Mesendoderm (in vitro differentiated cells): ENCODE results near the gene QPCTL.

Experiments
- DNase-seq: peaks from one replicate; pipeline ENCODE4 v3.0.0; 2013
- H2AK5ac ChIP-seq: 2 replicates; pipeline ENCODE4 v1.6.1; 2013; ENCODE audit warnings: low read length, inconsistent platforms
- H2BK120ac ChIP-seq: 2 replicates; pipeline ENCODE4 v1.6.1; 2013; ENCODE audit warnings: low read depth, mild to moderate bottlenecking, low read length, moderate library complexity, mixed read lengths
- H2BK15ac ChIP-seq: replicated peaks from 2 replicates; pipeline ENCODE4 v1.6.1; 2013; ENCODE audit warnings: low read depth, mild to moderate bottlenecking, moderate library complexity
- H2BK5ac ChIP-seq: 2 replicates; pipeline ENCODE4 v1.6.1; 2013; ENCODE audit warnings: low read length, inconsistent platforms
- H3K18ac ChIP-seq: 2 replicates; pipeline ENCODE4 v1.6.1; 2013; ENCODE audit warnings: mild to moderate bottlenecking, low read length, mixed read lengths
- H3K23ac ChIP-seq: one replicate; pipeline ENCODE4 v1.6.1; 2013; ENCODE audit warnings: low read length
- H3K27ac ChIP-seq: 2 replicates; pipeline ENCODE4 v1.5.1; 2013; ENCODE audit warnings: low read depth, mild to moderate bottlenecking, inconsistent platforms, low read length, moderate library complexity
- H3K27me3 ChIP-seq: 2 replicates; pipeline ENCODE4 v1.6.1; 2013; ENCODE audit warnings: low read length, control low read depth, mild to moderate bottlenecking, inconsistent platforms; ENCODE audit not compliant: insufficient read depth, poor library complexity
- H3K36me3 ChIP-seq: 2 replicates; pipeline ENCODE4 v1.6.1; 2013; ENCODE audit warnings: low read length, inconsistent platforms; ENCODE audit not compliant: control insufficient read depth, insufficient read depth
- H3K4ac ChIP-seq: one replicate; pipeline ENCODE4 v1.6.1; 2013; ENCODE audit warnings: low read depth, mild to moderate bottlenecking, low read length, moderate library complexity
- H3K4me1 ChIP-seq: 2 replicates; pipeline ENCODE4 v1.6.1; 2013; ENCODE audit warnings: low read depth, low read length, inconsistent platforms; ENCODE audit not compliant: control insufficient read depth
- H3K4me2 ChIP-seq: 2 replicates; pipeline ENCODE4 v1.6.1; 2013; ENCODE audit warnings: low read length
- H3K4me3 ChIP-seq: 2 replicates; pipeline ENCODE4 v1.5.1; 2013; ENCODE audit warnings: mild to moderate bottlenecking, low read length
- H3K56ac ChIP-seq: one replicate; pipeline ENCODE4 v1.6.1; 2013; ENCODE audit warnings: low read length
- H3K79me1 ChIP-seq: 2 replicates; pipeline ENCODE4 v1.6.1; 2013; ENCODE audit warnings: low read length, inconsistent platforms
- H3K79me2 ChIP-seq: 2 replicates; pipeline ENCODE4 v1.6.1; 2013; ENCODE audit warnings: mild to moderate bottlenecking, low read length; ENCODE audit not compliant: control insufficient read depth, insufficient read depth
- H3K9ac ChIP-seq: 2 replicates; pipeline ENCODE4 v1.6.1; 2013; ENCODE audit warnings: low read length, inconsistent platforms
- H4K5ac ChIP-seq: one replicate; pipeline ENCODE4 v1.6.1; 2013; ENCODE audit warnings: low read length
- H4K8ac ChIP-seq: one replicate; pipeline ENCODE4 v1.6.1; 2013; ENCODE audit warnings: low read depth, mild to moderate bottlenecking, control low read depth, low read length, moderate library complexity
- WGBS: extraction: QIAGEN DNeasy Blood & Tissue Kit; methylation state at CpG from one replicate; pipeline ENCODE4 v1.1.7; 2013; ENCODE audit warnings: low lambda C conversion rate, missing lambda C conversion rate; ENCODE audit not compliant: insufficient coverage; ENCODE audit errors: extremely low coverage; 5-methylcytosine and 5-hydroxymethylcytosine counted together

Gene QPCTL

GRCh38 chr19:45687599-45687998, 4.9 kb upstream of the QPCTL start:
- Histone ChIP-seq H3K4me2 (no peak overlapping the region), H4K8ac (no peak overlapping the region), H2BK120ac (no peak overlapping the region), H3K4ac (no peak overlapping the region), H3K27ac (no peak overlapping the region), H3K36me3 (peaks cover 5% of the 10 kb centered on the region), H3K4me1 (no peaks in the 10 kb centered on the region), H3K56ac (no peak overlapping the region), H3K79me1 (peaks cover 7% of the 10 kb centered on the region), H3K4me3 (no peak overlapping the region), H3K18ac (no peak overlapping the region), H3K79me2 (peaks cover 12% of the 10 kb centered on the region), H3K27me3 (no peaks in the 10 kb centered on the region), H3K23ac (no peak overlapping the region), H2BK5ac (no peak overlapping the region), H3K9ac (no peak overlapping the region), H4K5ac (no peak overlapping the region), H2AK5ac (no peak overlapping the region), H2BK15ac (no peak overlapping the region)
- DNase-seq: no peak
- WGBS: no CpG with 5 or more reads among the region's 9 CpGs

GRCh38 chr19:45691516-45692186, 815 bp upstream of the QPCTL start, which contains the start of gene SNRPD2:
SNRPD2 (minus strand) TSS chr19:45691953; CDS start chr19:45691888, 65 bp downstream.
- no peak within 1 kb of the TSS for H3K23ac ChIP-seq
- DNase-seq: peak; percentile 98
- H3K4ac ChIP-seq: peak within 1 kb of the TSS; percentile 70
- peak within 1 kb of the TSS; percentile 43 for H2BK5ac ChIP-seq
- H2AK5ac ChIP-seq: no peak within 1 kb of the TSS
- peak within 1 kb of the TSS; percentile 94 for H3K9ac ChIP-seq
- H3K18ac ChIP-seq: peak within 1 kb of the TSS; percentile 8
- peak within 1 kb of the TSS; percentile 85 for H3K4me2 ChIP-seq
- no peaks in the 10 kb centered on the region for H3K27me3 ChIP-seq
- peaks cover 12% of the 10 kb centered on the region for H3K79me2 ChIP-seq
- no peak within 1 kb of the TSS for H2BK15ac ChIP-seq
- H3K56ac ChIP-seq: peak within 1 kb of the TSS; percentile 93
- peaks cover 4% of the 10 kb centered on the region for H3K36me3 ChIP-seq
- H4K5ac ChIP-seq: no peak within 1 kb of the TSS
- no CpG with 5 or more reads among the region's 36 CpGs for WGBS
- no peaks in the 10 kb centered on the region for H3K4me1 ChIP-seq
- H4K8ac ChIP-seq: no peak within 1 kb of the TSS
- peak within 1 kb of the TSS; percentile 94 for H3K4me3 ChIP-seq
- no peak within 1 kb of the TSS for H2BK120ac ChIP-seq
- H3K27ac ChIP-seq: peak within 1 kb of the TSS; percentile 77
- H3K79me1 ChIP-seq: peaks cover 11% of the 10 kb centered on the region

- Histone ChIP-seq H3K18ac (peak overlapping the region; percentile 8), H3K27me3 (no peaks in the 10 kb centered on the region), H2BK120ac (no peak overlapping the region), H4K8ac (no peak overlapping the region), H2AK5ac (no peak overlapping the region), H3K4me1 (no peaks in the 10 kb centered on the region), H3K4ac (peak overlapping the region; percentile 70), H3K23ac (no peak overlapping the region), H3K4me2 (peak overlapping the region; percentile 85), H3K56ac (peak overlapping the region; percentile 88), H3K4me3 (peak overlapping the region; percentile 79), H2BK15ac (no peak overlapping the region), H2BK5ac (no peak overlapping the region), H3K79me2 (peaks cover 12% of the 10 kb centered on the region), H3K9ac (peak overlapping the region; percentile 89), H3K79me1 (peaks cover 13% of the 10 kb centered on the region), H3K27ac (no peak overlapping the region), H4K5ac (no peak overlapping the region), H3K36me3 (peaks cover 6% of the 10 kb centered on the region)
- WGBS: no CpG with 5 or more reads among the region's 22 CpGs
- peak; percentile 85 for DNase-seq
Measured at GRCh38 chr19:45693106-45693788, 781 bp downstream of the QPCTL start.

GRCh38 chr19:45701676-45702075, 9.2 kb downstream of the QPCTL start:
- Histone ChIP-seq H4K5ac (no peak overlapping the region), H3K27me3 (no peaks in the 10 kb centered on the region), H3K79me2 (no peaks in the 10 kb centered on the region), H3K79me1 (peaks cover 1% of the 10 kb centered on the region), H4K8ac (no peak overlapping the region), H3K23ac (no peak overlapping the region), H3K4me1 (no peaks in the 10 kb centered on the region), H3K4me2 (no peak overlapping the region), H3K18ac (no peak overlapping the region), H2BK5ac (no peak overlapping the region), H3K27ac (no peak overlapping the region), H3K4ac (no peak overlapping the region), H3K56ac (no peak overlapping the region), H2BK15ac (no peak overlapping the region), H3K4me3 (no peak overlapping the region), H2BK120ac (no peak overlapping the region), H3K9ac (no peak overlapping the region), H2AK5ac (no peak overlapping the region), H3K36me3 (peaks cover 13% of the 10 kb centered on the region)
- no CpG with 5 or more reads among the region's 7 CpGs for WGBS
- no peak for DNase-seq

GRCh38 chr19:45705115-45705514, 12.6 kb downstream of the QPCTL start:
- Histone ChIP-seq H3K23ac (no peak overlapping the region), H3K79me2 (no peaks in the 10 kb centered on the region), H3K36me3 (peaks cover 8% of the 10 kb centered on the region), H3K4me1 (no peaks in the 10 kb centered on the region), H3K79me1 (no peaks in the 10 kb centered on the region), H4K5ac (no peak overlapping the region), H2AK5ac (no peak overlapping the region), H2BK5ac (no peak overlapping the region), H2BK15ac (no peak overlapping the region), H3K9ac (no peak overlapping the region), H3K56ac (no peak overlapping the region), H3K4me2 (no peak overlapping the region), H3K4ac (no peak overlapping the region), H4K8ac (no peak overlapping the region), H3K18ac (no peak overlapping the region), H3K27ac (no peak overlapping the region), H3K4me3 (no peak overlapping the region), H3K27me3 (no peaks in the 10 kb centered on the region), H2BK120ac (no peak overlapping the region)
- WGBS: no CpG with 5 or more reads among the region's 9 CpGs
- no peak for DNase-seq
